Astrocyte of the spinal cord (primary cell): ENCODE results near the gene RPS6KC1.

ENCODE experiments used
- DNase-seq: peaks from one replicate; pipeline ENCODE4 v3.0.0; 2011; ENCODE audit warnings: low read depth, low spot score
- H3K4me3 ChIP-seq: 2 replicates; pipeline ENCODE4 v1.5.1; 2011; ENCODE audit warnings: low read depth, mild to moderate bottlenecking, low read length, moderate library complexity
- in situ Hi-C: cut with HindIII; loops from 2 replicates; pipeline ENCODE4 v1.10.0; 2017; ENCODE audit warnings: low sequenced_read_pairs
- TF ChIP-seq, protein P1 (sequence below): IDR thresholded peaks from 2 replicates; pipeline ENCODE4 v1.5.1; 2012; ENCODE audit warnings: low read depth, mild to moderate bottlenecking, low read length, inconsistent platforms

RPS6KC1 gene

DNA sequence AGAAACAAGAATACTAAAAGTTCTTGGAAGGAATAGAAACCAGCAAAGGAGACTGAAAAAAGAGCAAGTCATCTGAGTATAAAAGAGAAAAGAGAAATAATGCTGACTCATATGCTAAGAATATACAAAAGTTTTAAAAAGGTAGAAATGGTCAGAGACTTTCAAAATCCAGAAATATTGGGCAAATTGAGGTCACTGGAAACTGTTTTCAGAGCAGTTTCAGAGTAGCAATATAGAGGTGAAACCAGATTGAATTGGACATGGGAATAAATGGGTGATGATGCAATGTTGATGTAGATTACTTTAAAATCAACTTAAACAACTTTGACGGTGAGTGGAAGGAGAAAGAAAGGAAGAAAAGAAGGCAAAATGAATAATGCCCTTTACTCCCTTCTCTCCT is 1.8 kb upstream of the RPS6KC1 start:
- in situ Hi-C loops: no loop called here
- no peak overlapping the region for H3K4me3 ChIP-seq
- TF ChIP-seq, protein P1, sequence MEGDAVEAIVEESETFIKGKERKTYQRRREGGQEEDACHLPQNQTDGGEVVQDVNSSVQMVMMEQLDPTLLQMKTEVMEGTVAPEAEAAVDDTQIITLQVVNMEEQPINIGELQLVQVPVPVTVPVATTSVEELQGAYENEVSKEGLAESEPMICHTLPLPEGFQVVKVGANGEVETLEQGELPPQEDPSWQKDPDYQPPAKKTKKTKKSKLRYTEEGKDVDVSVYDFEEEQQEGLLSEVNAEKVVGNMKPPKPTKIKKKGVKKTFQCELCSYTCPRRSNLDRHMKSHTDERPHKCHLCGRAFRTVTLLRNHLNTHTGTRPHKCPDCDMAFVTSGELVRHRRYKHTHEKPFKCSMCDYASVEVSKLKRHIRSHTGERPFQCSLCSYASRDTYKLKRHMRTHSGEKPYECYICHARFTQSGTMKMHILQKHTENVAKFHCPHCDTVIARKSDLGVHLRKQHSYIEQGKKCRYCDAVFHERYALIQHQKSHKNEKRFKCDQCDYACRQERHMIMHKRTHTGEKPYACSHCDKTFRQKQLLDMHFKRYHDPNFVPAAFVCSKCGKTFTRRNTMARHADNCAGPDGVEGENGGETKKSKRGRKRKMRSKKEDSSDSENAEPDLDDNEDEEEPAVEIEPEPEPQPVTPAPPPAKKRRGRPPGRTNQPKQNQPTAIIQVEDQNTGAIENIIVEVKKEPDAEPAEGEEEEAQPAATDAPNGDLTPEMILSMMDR: no peak
- DNase-seq: no peak

DNA sequence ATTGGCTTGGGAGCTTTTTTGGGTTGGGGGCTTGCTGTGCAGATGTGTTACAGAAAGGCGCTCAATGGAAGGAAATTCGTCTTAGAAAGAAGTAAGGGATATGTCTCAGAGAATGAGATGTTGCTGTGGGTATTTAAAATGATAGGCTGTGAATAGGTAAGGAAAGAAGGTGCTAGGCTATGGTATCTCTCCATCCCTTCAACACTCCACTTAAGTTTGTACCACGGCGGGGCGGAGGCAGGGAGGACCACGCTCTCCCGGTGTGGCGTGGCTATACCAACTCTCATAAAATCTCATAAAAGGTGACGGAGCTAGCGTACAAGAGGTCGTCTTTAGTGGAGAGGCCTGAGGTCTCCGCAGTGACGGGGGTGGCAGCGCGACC is 305 bp upstream of the RPS6KC1 start:
- in situ Hi-C loops: no loop called here
- no peak for DNase-seq
- H3K4me3 ChIP-seq: peak overlapping the region; percentile 96
- TF ChIP-seq, protein P1: no peak

DNA sequence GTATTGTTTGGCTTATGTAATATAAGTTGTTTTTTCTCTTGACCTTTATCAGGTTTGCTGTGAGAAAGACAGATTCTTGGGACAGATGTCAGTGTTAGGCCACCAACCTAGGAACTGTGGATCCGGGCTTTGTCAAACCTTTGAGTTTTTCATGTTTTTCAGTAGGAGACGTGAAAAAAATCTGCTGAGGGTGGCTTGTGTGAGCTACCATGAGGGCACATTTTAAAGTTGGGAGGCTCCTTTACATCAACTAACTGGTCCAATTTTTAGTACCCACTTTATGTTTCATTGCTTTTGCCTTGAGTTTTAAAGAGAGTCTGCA is 801 bp downstream of the RPS6KC1 start:
- H3K4me3 ChIP-seq: peak overlapping the region; percentile 96
- in situ Hi-C loops: no loop called here
- DNase-seq: no peak
- TF ChIP-seq, protein P1: no peak

DNA sequence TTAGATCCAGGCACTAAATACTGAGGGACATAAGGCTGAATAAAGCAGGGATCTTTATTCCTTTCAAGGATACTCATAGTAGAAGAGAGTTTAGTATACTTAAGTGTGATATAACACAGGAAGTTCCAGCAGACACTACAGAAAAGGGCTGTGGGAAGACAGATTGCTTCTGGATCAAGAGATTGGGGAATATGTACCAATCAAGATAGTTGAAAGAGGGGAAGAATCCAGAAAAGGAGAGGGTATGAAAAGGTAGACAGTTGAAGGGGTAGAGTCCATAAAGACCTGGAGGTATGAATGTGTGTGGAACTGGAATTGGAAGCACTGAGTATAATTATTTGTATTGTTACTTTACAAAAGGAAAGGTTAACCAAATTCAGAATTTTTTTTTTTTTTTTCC is 2.4 kb downstream of the RPS6KC1 start:
- TF ChIP-seq, protein P1: no peak
- in situ Hi-C loops: no loop called here
- DNase-seq: no peak
- H3K4me3 ChIP-seq: no peak overlapping the region

DNA sequence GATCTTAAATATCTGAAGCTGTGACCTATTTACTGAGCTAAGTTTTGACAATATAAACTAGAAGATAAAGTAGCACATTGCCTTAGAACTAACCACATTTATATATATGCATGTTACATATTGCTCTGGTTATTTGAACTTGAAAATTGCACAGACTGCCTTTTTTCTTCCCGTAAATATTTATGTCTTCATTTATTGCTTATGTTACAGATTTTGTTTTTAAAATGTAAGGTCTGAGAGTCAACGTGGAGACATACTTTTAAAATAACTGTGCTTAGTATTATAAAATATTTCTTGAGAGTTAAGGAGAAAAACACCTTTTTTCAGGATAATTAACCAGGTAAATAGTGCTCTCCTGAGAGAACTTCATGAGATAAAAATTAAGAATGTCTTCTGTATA is 3.1 kb downstream of the RPS6KC1 start:
- in situ Hi-C loops: no loop called here
- DNase-seq: no peak
- TF ChIP-seq, protein P1: no peak
- H3K4me3 ChIP-seq: no peak overlapping the region

DNA sequence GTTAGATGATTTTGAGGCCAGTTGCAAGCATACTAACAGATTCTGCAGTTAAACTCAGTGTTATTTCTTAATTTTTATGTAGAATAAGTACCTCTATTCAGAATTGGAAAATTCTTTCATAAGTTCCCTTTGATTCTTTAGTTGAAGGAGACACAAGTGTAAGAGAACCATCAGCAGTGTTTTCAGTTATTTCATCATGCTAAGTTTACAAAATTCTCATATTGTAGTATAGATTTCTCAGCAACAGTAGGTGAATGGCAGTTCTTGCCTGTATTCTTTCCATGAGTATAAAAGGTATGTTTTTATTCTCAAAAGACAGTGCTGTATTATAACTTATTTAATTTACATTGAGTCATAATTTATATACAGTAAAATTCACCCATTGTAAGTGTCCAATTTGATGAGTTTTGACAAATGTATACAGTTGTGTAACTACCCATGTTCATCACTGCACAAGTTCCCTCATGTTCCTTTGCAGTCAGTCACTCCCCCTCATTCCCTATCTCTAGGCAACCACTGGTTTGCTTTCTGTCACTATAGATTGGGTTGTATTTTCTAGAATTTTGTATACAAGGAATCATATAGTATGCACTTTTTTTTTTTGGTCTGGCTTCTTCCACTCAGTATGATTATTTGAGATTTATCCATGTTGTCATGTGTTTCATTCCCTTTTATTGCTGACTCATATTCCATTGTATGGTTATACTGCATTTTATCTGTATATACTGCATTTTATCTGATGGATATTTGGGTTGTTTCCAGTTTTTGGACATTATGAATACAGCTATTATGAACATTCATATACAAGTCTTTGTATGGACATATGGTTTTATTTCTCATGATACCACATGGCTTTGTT is 3.9 kb downstream of the RPS6KC1 start:
- no peak for DNase-seq
- TF ChIP-seq, protein P1: no peak
- in situ Hi-C loops: no loop called here
- H3K4me3 ChIP-seq: no peak overlapping the region
